WTC11 (cell line): ENCODE results near the gene AKT1. TPM values are rescaled to one million over a fixed set of nuclear protein-coding genes. Genes with fewer than 3 reads are reported as not detected.

Experiments
- ATAC-seq: fragments of 200-7000 bp; cut with Tn5 transposase; 2 replicates; pipeline ENCODE4 v1.10.0; 2021; ENCODE audit warnings: mild to moderate bottlenecking, moderate library complexity
- CTCF ChIA-PET: fragments of 300-600 bp; sonication (Branson Sonifier 250); formaldehyde crosslinking; loops from one replicate; lab custom pipeline; 2021; ENCODE audit warnings: antibody characterized with exemption; lab: Charles Lee
- POLR2A ChIA-PET: fragments of 350-600 bp; sonication (Branson Sonifier 250); formaldehyde crosslinking; loops from one replicate; lab custom pipeline; 2021; ENCODE audit warnings: antibody characterized with exemption; lab: Charles Lee
- DNase-seq: peaks from one replicate; pipeline ENCODE4 v3.0.0; 2021; ENCODE audit warnings: low spot score
- H3K27ac Mint-ChIP-seq: 2 replicates; pipeline ENCODE4 v1.8.0; 2021; ENCODE audit warnings: mixed read lengths
- H3K27me3 Mint-ChIP-seq: 2 replicates; pipeline ENCODE4 v1.8.0; 2021; ENCODE audit warnings: low read depth, mild to moderate bottlenecking, moderate library complexity, mixed read lengths
- H3K36me3 Mint-ChIP-seq: 2 replicates; pipeline ENCODE4 v1.8.0; 2021; ENCODE audit warnings: mixed read lengths
- H3K4me1 Mint-ChIP-seq: 2 replicates; pipeline ENCODE4 v1.8.0; 2022; ENCODE audit warnings: mixed read lengths
- H3K4me3 Mint-ChIP-seq: 2 replicates; pipeline ENCODE4 v1.8.0; 2021; ENCODE audit warnings: mild to moderate bottlenecking, moderate library complexity, mixed read lengths
- H3K9me3 Mint-ChIP-seq: 2 replicates; pipeline ENCODE4 v1.8.0; 2021; ENCODE audit warnings: mixed read lengths
- ATF6 ChIP-seq: sonication (generic); formaldehyde crosslinking; IDR thresholded peaks from 2 replicates; pipeline ENCODE4 v1.8.1; 2023; ENCODE audit warnings: mild to moderate bottlenecking, missing genetic modification reagents
- CREB1 ChIP-seq: sonication (generic); formaldehyde crosslinking; IDR thresholded peaks from 2 replicates; pipeline ENCODE4 v1.8.0; 2023; ENCODE audit warnings: mild to moderate bottlenecking, missing genetic modification reagents
- E2F4 ChIP-seq: sonication (generic); formaldehyde crosslinking; IDR thresholded peaks from 2 replicates; pipeline ENCODE4 v1.8.1; 2022; ENCODE audit warnings: low read depth, mild to moderate bottlenecking, moderate library complexity, missing genetic modification reagents, borderline replicate concordance
- GTF2I ChIP-seq: fragments of 250-450 bp; sonication (Bioruptor Pico); conservative IDR thresholded peaks from 2 replicates; pipeline ENCODE4 v1.4.0; 2021; ENCODE audit warnings: mild to moderate bottlenecking
- JUN ChIP-seq: sonication (generic); formaldehyde crosslinking; IDR thresholded peaks from 2 replicates; pipeline ENCODE4 v1.8.0; 2023; ENCODE audit warnings: mild to moderate bottlenecking, missing genetic modification reagents
- TCF7 ChIP-seq: sonication (generic); formaldehyde crosslinking; IDR thresholded peaks from 2 replicates; pipeline ENCODE4 v1.8.0; 2022; ENCODE audit warnings: mild to moderate bottlenecking, low read depth, missing genetic modification reagents, moderate library complexity
- total RNA-seq: library from RNA; stranded (reverse); gene quantifications from 3 replicates; pipeline ENCODE4 v1.2.3, GENCODE V29; 2021
- TF ChIP-seq, protein P1 (sequence below): sonication (generic); formaldehyde crosslinking; IDR thresholded peaks from 2 replicates; pipeline ENCODE4 v1.8.0; 2023; ENCODE audit warnings: missing genetic modification reagents, mild to moderate bottlenecking, borderline replicate concordance
- TF ChIP-seq, protein P2 (sequence below): sonication (generic); formaldehyde crosslinking; IDR thresholded peaks from 2 replicates; pipeline ENCODE4 v1.8.0; 2023; ENCODE audit warnings: missing genetic modification reagents
- TF ChIP-seq, protein P3 (sequence below): sonication (generic); formaldehyde crosslinking; IDR thresholded peaks from 2 replicates; pipeline ENCODE4 v1.8.1; 2022; ENCODE audit warnings: mild to moderate bottlenecking, moderate library complexity, missing genetic modification reagents
- TF ChIP-seq, protein P4 (sequence below): fragments of 250-450 bp; sonication (Bioruptor Pico); conservative IDR thresholded peaks from 2 replicates; pipeline ENCODE4 v1.9.0; 2021; ENCODE audit warnings: mild to moderate bottlenecking

Gene AKT1
- total RNA-seq, 1 experiment from 2014 or later, result 121 TPM

GRCh38 chr14:104746934-104747481 is 48.5 kb downstream of the AKT1 start (continued):
- no peak for TF ChIP-seq ATF6
- TF ChIP-seq, protein P1, sequence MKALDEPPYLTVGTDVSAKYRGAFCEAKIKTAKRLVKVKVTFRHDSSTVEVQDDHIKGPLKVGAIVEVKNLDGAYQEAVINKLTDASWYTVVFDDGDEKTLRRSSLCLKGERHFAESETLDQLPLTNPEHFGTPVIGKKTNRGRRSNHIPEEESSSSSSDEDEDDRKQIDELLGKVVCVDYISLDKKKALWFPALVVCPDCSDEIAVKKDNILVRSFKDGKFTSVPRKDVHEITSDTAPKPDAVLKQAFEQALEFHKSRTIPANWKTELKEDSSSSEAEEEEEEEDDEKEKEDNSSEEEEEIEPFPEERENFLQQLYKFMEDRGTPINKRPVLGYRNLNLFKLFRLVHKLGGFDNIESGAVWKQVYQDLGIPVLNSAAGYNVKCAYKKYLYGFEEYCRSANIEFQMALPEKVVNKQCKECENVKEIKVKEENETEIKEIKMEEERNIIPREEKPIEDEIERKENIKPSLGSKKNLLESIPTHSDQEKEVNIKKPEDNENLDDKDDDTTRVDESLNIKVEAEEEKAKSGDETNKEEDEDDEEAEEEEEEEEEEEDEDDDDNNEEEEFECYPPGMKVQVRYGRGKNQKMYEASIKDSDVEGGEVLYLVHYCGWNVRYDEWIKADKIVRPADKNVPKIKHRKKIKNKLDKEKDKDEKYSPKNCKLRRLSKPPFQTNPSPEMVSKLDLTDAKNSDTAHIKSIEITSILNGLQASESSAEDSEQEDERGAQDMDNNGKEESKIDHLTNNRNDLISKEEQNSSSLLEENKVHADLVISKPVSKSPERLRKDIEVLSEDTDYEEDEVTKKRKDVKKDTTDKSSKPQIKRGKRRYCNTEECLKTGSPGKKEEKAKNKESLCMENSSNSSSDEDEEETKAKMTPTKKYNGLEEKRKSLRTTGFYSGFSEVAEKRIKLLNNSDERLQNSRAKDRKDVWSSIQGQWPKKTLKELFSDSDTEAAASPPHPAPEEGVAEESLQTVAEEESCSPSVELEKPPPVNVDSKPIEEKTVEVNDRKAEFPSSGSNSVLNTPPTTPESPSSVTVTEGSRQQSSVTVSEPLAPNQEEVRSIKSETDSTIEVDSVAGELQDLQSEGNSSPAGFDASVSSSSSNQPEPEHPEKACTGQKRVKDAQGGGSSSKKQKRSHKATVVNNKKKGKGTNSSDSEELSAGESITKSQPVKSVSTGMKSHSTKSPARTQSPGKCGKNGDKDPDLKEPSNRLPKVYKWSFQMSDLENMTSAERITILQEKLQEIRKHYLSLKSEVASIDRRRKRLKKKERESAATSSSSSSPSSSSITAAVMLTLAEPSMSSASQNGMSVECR (CRISPR knock-in tag), result no peak

- H3K4me3 Mint-ChIP-seq, result no peak overlapping the region
- peaks cover 19% of the 10 kb centered on the region for H3K36me3 Mint-ChIP-seq
- H3K27ac Mint-ChIP-seq, result no peak overlapping the region
- H3K9me3 Mint-ChIP-seq, result peaks cover 21% of the 10 kb centered on the region
- no peak for ATAC-seq
- H3K4me1 Mint-ChIP-seq, result peaks cover 3% of the 10 kb centered on the region; the same call in 1 of the 2 replicates
- peaks cover 14% of the 10 kb centered on the region for H3K27me3 Mint-ChIP-seq
- POLR2A ChIA-PET, result no interaction called here
- TF ChIP-seq, protein P2, sequence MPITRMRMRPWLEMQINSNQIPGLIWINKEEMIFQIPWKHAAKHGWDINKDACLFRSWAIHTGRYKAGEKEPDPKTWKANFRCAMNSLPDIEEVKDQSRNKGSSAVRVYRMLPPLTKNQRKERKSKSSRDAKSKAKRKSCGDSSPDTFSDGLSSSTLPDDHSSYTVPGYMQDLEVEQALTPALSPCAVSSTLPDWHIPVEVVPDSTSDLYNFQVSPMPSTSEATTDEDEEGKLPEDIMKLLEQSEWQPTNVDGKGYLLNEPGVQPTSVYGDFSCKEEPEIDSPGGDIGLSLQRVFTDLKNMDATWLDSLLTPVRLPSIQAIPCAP (CRISPR knock-in tag), result no peak
- no peak for TF ChIP-seq JUN (CRISPR knock-in tag)
- TF ChIP-seq GTF2I (CRISPR knock-in tag), result no peak
- no peak for TF ChIP-seq E2F4 (CRISPR knock-in tag)
- TF ChIP-seq, protein P3, sequence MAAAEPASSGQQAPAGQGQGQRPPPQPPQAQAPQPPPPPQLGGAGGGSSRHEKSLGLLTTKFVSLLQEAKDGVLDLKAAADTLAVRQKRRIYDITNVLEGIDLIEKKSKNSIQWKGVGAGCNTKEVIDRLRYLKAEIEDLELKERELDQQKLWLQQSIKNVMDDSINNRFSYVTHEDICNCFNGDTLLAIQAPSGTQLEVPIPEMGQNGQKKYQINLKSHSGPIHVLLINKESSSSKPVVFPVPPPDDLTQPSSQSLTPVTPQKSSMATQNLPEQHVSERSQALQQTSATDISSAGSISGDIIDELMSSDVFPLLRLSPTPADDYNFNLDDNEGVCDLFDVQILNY (CRISPR knock-in tag), result no peak
- no peak for TF ChIP-seq TCF7 (CRISPR knock-in tag)
- TF ChIP-seq, protein P4, sequence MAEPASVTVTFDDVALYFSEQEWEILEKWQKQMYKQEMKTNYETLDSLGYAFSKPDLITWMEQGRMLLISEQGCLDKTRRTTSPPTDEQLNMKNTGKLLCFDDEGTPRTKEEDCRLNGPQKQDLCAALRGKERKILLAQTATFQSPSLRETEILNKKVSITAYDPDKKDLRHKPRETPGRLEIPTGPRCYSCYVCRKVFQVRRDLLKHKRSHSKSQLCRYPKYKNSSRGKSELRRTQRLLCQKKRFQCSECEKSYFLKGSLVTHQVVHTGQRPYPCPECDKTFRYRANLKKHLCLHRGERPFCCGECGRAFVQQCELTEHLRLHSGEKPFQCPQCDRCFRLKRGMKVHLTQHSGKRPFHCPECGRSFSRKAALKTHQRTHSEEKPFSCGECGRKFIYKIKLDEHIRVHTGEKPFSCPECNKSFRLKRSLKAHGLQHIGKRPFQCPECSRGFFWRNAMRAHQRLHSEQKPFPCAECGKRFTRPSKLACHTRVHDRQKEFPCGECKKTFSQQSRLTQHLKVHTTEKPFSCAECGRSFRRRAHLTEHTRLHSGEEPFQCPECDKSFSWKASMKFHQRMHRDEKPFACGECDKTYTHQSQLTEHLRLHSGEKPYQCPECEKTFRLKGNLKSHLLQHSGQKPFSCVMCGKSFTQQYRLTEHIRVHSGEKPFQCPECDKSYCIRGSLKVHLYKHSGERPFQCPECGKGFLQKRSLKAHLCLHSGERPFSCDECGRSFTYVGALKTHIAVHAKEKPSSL (CRISPR knock-in tag), result no peak
- TF ChIP-seq CREB1 (CRISPR knock-in tag), result no peak
- TF ChIP-seq, all 79 proteins: peak for 0
- CTCF ChIA-PET, result interaction anchor here (1.4 kb wide), 1 partner anchor 23 kb away, joined by 3 read pairs; no protein-coding TSS in a partner anchor
- no peak for DNase-seq
Measured at GRCh38 chr14:104746071-104746545, 49.4 kb downstream of the AKT1 start.
